B cell (primary cell): ENCODE data around the gene MRPL4. TPM values are rescaled to one million over a fixed set of nuclear protein-coding genes. Genes with fewer than 3 reads are reported as not detected.

Experiments
- ATAC-seq: fragments of 200-7000 bp; cut with Tn5 transposase; one replicate; pipeline ENCODE4 v1.10.0; 2021; ENCODE audit warnings: low read depth, mild to moderate bottlenecking, moderate number of reproducible peaks, moderate library complexity
- CTCF ChIA-PET: fragments of 350-600 bp; sonication (Branson Sonifier 250); formaldehyde crosslinking; loops from one replicate; lab custom pipeline; 2021; ENCODE audit warnings: antibody characterized with exemption, inconsistent platforms; lab: Charles Lee
- POLR2A ChIA-PET: fragments of 350-600 bp; sonication (Branson Sonifier 250); formaldehyde crosslinking; loops from one replicate; lab custom pipeline; 2021; ENCODE audit warnings: antibody characterized with exemption; lab: Charles Lee
- DNase-seq: peaks from one replicate; pipeline ENCODE4 v3.0.0; 2013
- H2AFZ ChIP-seq: 2 replicates; pipeline ENCODE4 v1.6.1; 2012; ENCODE audit warnings: mild to moderate bottlenecking, low read depth, low read length; ENCODE audit not compliant: insufficient read depth, poor library complexity, severe bottlenecking
- H3K27ac ChIP-seq, 2 donors: 1 replicate in 1 of 2; 2 replicates in 1 of 2; pipeline ENCODE4 v1.5.1; 2012 to 2013; ENCODE audit warnings: low read length in 2 of 2, mild to moderate bottlenecking in 2 of 2, moderate library complexity in 1 of 2
- H3K27me3 ChIP-seq, 4 experiments: fragments of 200-600 bp in 1 of 4; sonication (generic) in 1 of 4; replicated peaks in 1 of 4; 1 replicate in 2 of 4; 2 replicates in 2 of 4; pipeline versions ENCODE4 v1.6.1 to v1.7.0; 2013 to 2016; ENCODE audit warnings: low read length in 3 of 4, mild to moderate bottlenecking in 2 of 4, mixed read lengths in 1 of 4, moderate library complexity in 1 of 4; ENCODE audit not compliant: insufficient read depth in 4 of 4, control insufficient read depth in 3 of 4; ENCODE audit errors: control extremely low read depth in 1 of 4
- H3K36me3 ChIP-seq, 2 experiments: replicated peaks in 1 of 2; 1 replicate in 1 of 2; 2 replicates in 1 of 2; pipeline versions ENCODE4 v1.6.1 to v1.7.1; 2013; ENCODE audit warnings: low read length in 1 of 2; ENCODE audit not compliant: insufficient read depth in 2 of 2, control insufficient read depth in 1 of 2; ENCODE audit errors: control extremely low read depth in 1 of 2, extremely low read depth in 1 of 2
- H3K4me1 ChIP-seq, 2 donors: fragments of 200-600 bp in 1 of 2; sonication (generic) in 1 of 2; 1 replicate in 1 of 2; 2 replicates in 1 of 2; pipeline versions ENCODE4 v1.5.1 to v1.6.1; 2013 to 2017; ENCODE audit warnings: low read length in 2 of 2; ENCODE audit not compliant: control insufficient read depth in 2 of 2, insufficient read depth in 2 of 2
- H3K4me2 ChIP-seq: replicated peaks from 2 replicates; pipeline ENCODE3; 2012; ENCODE audit warnings: mild to moderate bottlenecking, low read depth, low read length; ENCODE audit not compliant: poor library complexity, severe bottlenecking
- H3K4me3 ChIP-seq, 5 experiments: fragments of 200-600 bp in 1 of 5; sonication (generic) in 1 of 5; 1 replicate in 3 of 5; 2 replicates in 2 of 5; pipeline versions ENCODE4 v1.5.1 to v1.7.0; 2011 to 2016; ENCODE audit warnings: low read length in 4 of 5, mild to moderate bottlenecking in 4 of 5, low read depth in 2 of 5, control low read depth in 1 of 5, moderate library complexity in 1 of 5; ENCODE audit not compliant: insufficient read depth in 1 of 5; ENCODE audit errors: control extremely low read depth in 1 of 5, extremely low read depth in 1 of 5
- H3K79me2 ChIP-seq: fragments of 200-600 bp; sonication (generic); one replicate; pipeline ENCODE4 v1.6.0; 2016; ENCODE audit warnings: low read length; ENCODE audit not compliant: control insufficient read depth, insufficient read depth
- H3K9ac ChIP-seq: fragments of 200-600 bp; sonication (generic); 2 replicates; pipeline ENCODE4 v1.6.1; 2017; ENCODE audit warnings: mild to moderate bottlenecking, low read length, moderate library complexity
- H3K9me3 ChIP-seq, 3 donors: one replicate each; pipeline versions ENCODE4 v1.6.1 to v1.7.1; 2013; ENCODE audit warnings: low read length in 2 of 3; ENCODE audit not compliant: control insufficient read depth in 2 of 3, insufficient read depth in 1 of 3; ENCODE audit errors: control extremely low read depth in 1 of 3
- H4K20me1 ChIP-seq: 2 replicates; pipeline ENCODE4 v1.6.0; 2012; ENCODE audit warnings: mild to moderate bottlenecking, low read length; ENCODE audit not compliant: insufficient read depth, control insufficient read depth, poor library complexity, severe bottlenecking
- H3K27ac Mint-ChIP-seq: one replicate; pipeline ENCODE4 v1.8.0; 2021; ENCODE audit warnings: mixed read lengths
- H3K27me3 Mint-ChIP-seq: one replicate; pipeline ENCODE4 v1.8.0; 2021; ENCODE audit warnings: mixed read lengths
- H3K4me1 Mint-ChIP-seq: one replicate; pipeline ENCODE4 v1.8.0; 2021; ENCODE audit warnings: mixed read lengths
- H3K4me3 Mint-ChIP-seq: one replicate; pipeline ENCODE4 v1.8.0; 2021; ENCODE audit warnings: mixed read lengths
- H3K9me3 Mint-ChIP-seq: one replicate; pipeline ENCODE4 v1.8.0; 2022; ENCODE audit warnings: mixed read lengths; ENCODE audit not compliant: insufficient read depth
- EZH2 ChIP-seq: IDR thresholded peaks from 2 replicates; pipeline ENCODE4 v1.6.1; 2012; ENCODE audit warnings: borderline replicate concordance, low read depth, mild to moderate bottlenecking, moderate library complexity, low read length; ENCODE audit not compliant: insufficient read depth, poor library complexity, severe bottlenecking
- WGBS: methylation state at CpG from one replicate; pipeline ENCODE4 v1.1.5; 2013; ENCODE audit warnings: missing lambda C conversion rate; ENCODE audit not compliant: insufficient coverage; 5-methylcytosine and 5-hydroxymethylcytosine counted together
- intact Hi-C: fragments of 100-400 bp; cut with micrococcal nuclease; formaldehyde crosslinking; loops from one replicate; pipeline ENCODE4 v1.10.0; 2022
- polyA plus RNA-seq: library from polyadenylated mRNA; depleted of rRNA; stranded (reverse); fragments of >200 nt; gene quantifications from 2 replicates; pipeline ENCODE4 v1.2.3, GENCODE V29; 2012
- total RNA-seq, 2 donors: library from RNA; stranded (reverse); fragments of 120-200 nt in 1 of 2; gene quantifications; 1 replicate in 1 of 2; 2 replicates in 1 of 2; pipeline versions ENCODE4 v1.2.3 to v1.2.4, GENCODE V29; 2013 to 2022
- TF ChIP-seq, protein P1 (sequence below): fragments of 200-600 bp; IDR thresholded peaks from one replicate; pipeline ENCODE4 v1.8.0; 2022; ENCODE audit warnings: antibody characterized with exemption, mild to moderate bottlenecking

The MRPL4 gene
- total and polyA plus RNA-seq, 2 donors (not counting 1 experiment from before 2014, with no cell fraction given) = 39.8 to 81.1 TPM

GRCh38 chr19:10220695-10221094 lies 31.3 kb upstream of the MRPL4 start:
- H4K20me1 ChIP-seq = no peaks in the 10 kb centered on the region
- no peak for DNase-seq
- no peak overlapping the region for H3K4me2 ChIP-seq
- POLR2A ChIA-PET = no interaction called here
- H3K9me3 ChIP-seq = no peaks in the 10 kb centered on the region
- H3K27ac Mint-ChIP-seq = no peak overlapping the region
- no peaks in the 10 kb centered on the region for H3K79me2 ChIP-seq
- no peak overlapping the region for H3K27ac ChIP-seq
- no peak overlapping the region for H3K4me3 ChIP-seq
- H3K4me1 Mint-ChIP-seq = peaks cover 10% of the 10 kb centered on the region
- CTCF ChIA-PET = interaction anchor here (0.6 to 3.6 kb wide), 4 partner anchors 9 to 45 kb away, joined by 3 to 30 read pairs (median 4); no protein-coding TSS in a partner anchor
- no peaks in the 10 kb centered on the region for H3K27me3 ChIP-seq
- no peaks in the 10 kb centered on the region for H3K27me3 Mint-ChIP-seq
- H3K9ac ChIP-seq = no peak overlapping the region
- H3K4me3 Mint-ChIP-seq = no peak overlapping the region
- no peak for ATAC-seq
- no peaks in the 10 kb centered on the region for H3K9me3 Mint-ChIP-seq
- intact Hi-C loops = no loop called here
- no peaks in the 10 kb centered on the region for H3K36me3 ChIP-seq
- WGBS = 88% methylated on average over 5 of the region's 7 CpGs
- peaks cover 5 to 6% of the 10 kb centered on the region in 2 donors for H3K4me1 ChIP-seq
- H2AFZ ChIP-seq = no peak overlapping the region
- no peak for TF ChIP-seq EZH2
- TF ChIP-seq, protein P1, sequence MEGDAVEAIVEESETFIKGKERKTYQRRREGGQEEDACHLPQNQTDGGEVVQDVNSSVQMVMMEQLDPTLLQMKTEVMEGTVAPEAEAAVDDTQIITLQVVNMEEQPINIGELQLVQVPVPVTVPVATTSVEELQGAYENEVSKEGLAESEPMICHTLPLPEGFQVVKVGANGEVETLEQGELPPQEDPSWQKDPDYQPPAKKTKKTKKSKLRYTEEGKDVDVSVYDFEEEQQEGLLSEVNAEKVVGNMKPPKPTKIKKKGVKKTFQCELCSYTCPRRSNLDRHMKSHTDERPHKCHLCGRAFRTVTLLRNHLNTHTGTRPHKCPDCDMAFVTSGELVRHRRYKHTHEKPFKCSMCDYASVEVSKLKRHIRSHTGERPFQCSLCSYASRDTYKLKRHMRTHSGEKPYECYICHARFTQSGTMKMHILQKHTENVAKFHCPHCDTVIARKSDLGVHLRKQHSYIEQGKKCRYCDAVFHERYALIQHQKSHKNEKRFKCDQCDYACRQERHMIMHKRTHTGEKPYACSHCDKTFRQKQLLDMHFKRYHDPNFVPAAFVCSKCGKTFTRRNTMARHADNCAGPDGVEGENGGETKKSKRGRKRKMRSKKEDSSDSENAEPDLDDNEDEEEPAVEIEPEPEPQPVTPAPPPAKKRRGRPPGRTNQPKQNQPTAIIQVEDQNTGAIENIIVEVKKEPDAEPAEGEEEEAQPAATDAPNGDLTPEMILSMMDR = no peak

DNA sequence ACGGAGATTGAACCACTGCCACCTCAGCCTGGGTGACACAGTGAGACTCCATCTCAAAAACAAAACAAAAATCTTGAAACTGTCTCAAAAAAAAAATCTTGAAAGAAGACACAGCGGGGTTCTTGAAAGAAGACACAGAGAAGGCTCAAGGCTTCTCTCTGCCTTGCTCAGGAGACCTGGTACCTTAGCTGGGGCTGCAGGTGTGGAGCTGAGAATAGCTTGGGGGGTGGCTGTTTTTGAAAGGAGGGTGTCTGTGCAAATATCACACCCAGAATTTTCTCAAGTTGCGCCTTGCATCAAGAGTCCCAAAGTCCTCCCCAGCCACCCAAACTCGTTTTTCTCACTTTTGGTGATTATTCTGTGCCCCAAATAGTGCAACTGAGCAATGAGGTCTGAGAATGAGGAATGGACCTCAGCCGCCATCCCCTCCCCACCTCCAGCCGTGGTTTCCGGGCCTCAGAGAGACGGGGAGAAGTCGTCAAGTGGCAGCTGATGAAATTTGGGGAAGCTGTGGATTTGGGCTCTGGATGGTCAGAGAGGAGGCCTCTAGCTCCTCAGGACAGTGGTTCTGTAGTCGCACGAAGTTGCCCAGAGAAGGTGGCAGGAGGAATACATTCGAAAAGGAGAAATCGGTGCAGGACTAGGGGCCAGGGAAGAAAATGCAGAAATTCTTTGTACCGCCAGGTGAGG lies 29.7 kb upstream of the MRPL4 start:
- Histone ChIP-seq H3K79me2 (peaks cover 3% of the 10 kb centered on the region), H3K4me3 (no peak overlapping the region), H3K9ac (no peak overlapping the region), H3K4me1 (peaks cover 5 to 6% of the 10 kb centered on the region in 2 donors), H3K27ac (no peak overlapping the region), H2AFZ (no peak overlapping the region), H4K20me1 (no peaks in the 10 kb centered on the region), H3K9me3 (no peaks in the 10 kb centered on the region), H3K27me3 (no peaks in the 10 kb centered on the region), H3K4me2 (no peak overlapping the region), H3K36me3 (no peaks in the 10 kb centered on the region)
- Mint-ChIP-seq H3K4me3 (no peak overlapping the region), H3K27me3 (no peaks in the 10 kb centered on the region), H3K4me1 (peaks cover 10% of the 10 kb centered on the region), H3K9me3 (no peaks in the 10 kb centered on the region), H3K27ac (no peak overlapping the region)
- 51% methylated on average over 9 of the region's 14 CpGs for WGBS
- ChIA-PET POLR2A (no interaction called here), CTCF (interaction anchor here (1.1 to 3.6 kb wide), 2 partner anchors 14 to 28 kb away, joined by 3 to 30 read pairs; no protein-coding TSS in a partner anchor)
- intact Hi-C loops = no loop called here
- DNase-seq (no peak), ATAC-seq (no peak)
- no peak for TF ChIP-seq EZH2
- TF ChIP-seq, protein P1 = no peak
